ENCODE data around the gene ORC3. TPM values are rescaled to one million over a fixed set of nuclear protein-coding genes. Genes with fewer than 3 reads are reported as not detected.
A peak's percentile ranks its signal among the peaks of the same experiment; 100 is the strongest.

The ORC3 gene
- total and polyA plus RNA-seq, 2 donors (not counting 3 experiments of a cell fraction or from before 2014, with no cell fraction given) = 9.2 to 17.9 TPM

GRCh38 chr6:87701344-87701675 is 111.4 kb downstream of the ORC3 start:
- TF ChIP-seq EZH2 (IDR thresholded peaks at IDR 0.05; ENCODE audit: borderline replicate concordance, low read depth, low read length, severe bottlenecking) (no peak), JUN (IDR thresholded peaks at IDR 0.05; ENCODE audit: borderline replicate concordance, insufficient read depth, insufficient read length, low read depth) (no peak), POLR2A (IDR thresholded peaks at IDR 0.05; ENCODE audit: low read depth, low read length) (no peak), FOS (IDR thresholded peaks at IDR 0.05; ENCODE audit: borderline replicate concordance, insufficient read depth, low read length) (no peak), MAX (IDR thresholded peaks at IDR 0.05; ENCODE audit: insufficient read depth, insufficient read length) (no peak), CTCF (IDR thresholded peaks at IDR 0.05; ENCODE audit: extremely low read depth in 1 of 2, insufficient read depth in 1 of 2, low read depth in 1 of 2, low read length in 2 of 2) (no peak), MYC (IDR thresholded peaks at IDR 0.05; ENCODE audit: low read depth, low read length) (no peak), GATA2 (IDR thresholded peaks at IDR 0.05; ENCODE audit: insufficient read depth, insufficient read length, low read depth, low read length) (no peak), POLR2AphosphoS5 (IDR thresholded peaks at IDR 0.05; ENCODE audit: insufficient read depth, low read depth, low read length) (no peak)
- Histone ChIP-seq H3K27me3 (ENCODE audit: control insufficient read depth in 2 of 2, insufficient read depth in 2 of 2, low read length in 2 of 2) (no peaks in the 10 kb centered on the region), H2AFZ (ENCODE audit: low read depth, low read length) (peak overlapping the region; percentile 5), H3K4me1 (ENCODE audit: control insufficient read depth, extremely low read depth, insufficient read depth, low read length) (peaks cover 30% of the 10 kb centered on the region), H3K79me2 (ENCODE audit: control insufficient read depth, insufficient read depth, low read length) (peaks cover 56% of the 10 kb centered on the region), H3K27ac (ENCODE audit: insufficient read depth, low read depth, low read length) (peak overlapping the region; percentile 56), H4K20me1 (replicated peaks; ENCODE audit: control insufficient read depth, extremely low read depth, insufficient read depth, low read length) (peaks cover 9% of the 10 kb centered on the region), H3K9me1 (replicated peaks; ENCODE audit: control insufficient read depth, extremely low read depth, insufficient read depth, low read length) (no peaks in the 10 kb centered on the region), H3K9me3 (replicated peaks; ENCODE audit: control insufficient read depth, insufficient read depth, low read length) (no peaks in the 10 kb centered on the region), H3K36me3 (ENCODE audit: control insufficient read depth in 2 of 2, extremely low read depth in 1 of 2, insufficient read depth in 2 of 2, low read length in 2 of 2) (no peaks in the 10 kb centered on the region), H3K9ac (replicated peaks; ENCODE audit: extremely low read depth, insufficient read depth, low read length) (peak overlapping the region; percentile 96), H3K4me2 (ENCODE audit: insufficient read depth, low read length) (peak overlapping the region; percentile 100), H3K4me3 (replicated peaks in 1 of 3; ENCODE audit: insufficient read depth in 1 of 3, low read depth in 1 of 3, low read length in 3 of 3) (peak overlapping the region; percentile 95 to 100 (median 97))
- ChIA-PET CTCF (interaction anchor here (0.6 kb wide), 1 partner anchor 133 kb away, joined by 3 read pairs; no protein-coding TSS in a partner anchor), POLR2A (interaction anchor here (0.5 to 1.4 kb wide), 3 partner anchors 13 to 291 kb away, joined by 3 to 4 read pairs (median 4); partner anchors contain the start of genes ORC3 and RARS2)
- BruUV-seq (replicated peaks) = no TSS peak
- no peak for DNase-seq (ENCODE audit: low read depth, low spot score)
- FAIRE-seq = no peak
- dilution Hi-C loops (cut with MboI; ENCODE audit: extremely low pct_ligation_motif_present, low sequenced_read_pairs) = no loop called here
- intact Hi-C loops (cut with micrococcal nuclease) = loop anchor here (1.0 to 10.0 kb wide), 3 partner anchors 111 to 1173 kb away; partner anchors contain the start of genes ORC3 and ZNF292
